HG03571 (cell line): ENCODE results near the gene RGS13.
"Not testable (repeated sequence)": the region's sequence is repeated elsewhere in the genome, so short reads cannot be mapped to it uniquely, and the experiment has no call there.

Source experiments
- ATAC-seq: cut with Tn5 transposase; IDR thresholded peaks from one replicate; pipeline ENCODE4 v1.9.1; 2021; ENCODE audit not compliant: unreplicated experiment

Gene RGS13

DNA sequence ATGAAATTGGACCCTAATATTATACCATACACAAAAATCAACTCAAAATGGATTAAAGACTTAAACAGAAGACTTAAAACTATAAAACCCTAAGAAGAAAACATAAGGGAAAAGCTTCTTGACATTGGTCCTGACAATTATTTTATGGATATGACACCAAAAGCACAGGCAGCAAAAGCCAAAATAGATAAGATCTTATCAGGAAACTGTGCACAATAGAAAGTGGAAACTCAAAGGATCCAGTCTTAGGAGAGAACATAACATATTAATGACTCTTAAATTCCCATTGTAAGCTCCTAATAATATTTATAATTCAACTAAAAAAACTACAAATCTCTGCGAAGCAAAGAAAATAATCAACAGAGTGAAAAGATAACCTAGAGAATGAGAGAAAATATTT is 39.8 kb downstream of the RGS13 start:
- ATAC-seq = no peak

DNA sequence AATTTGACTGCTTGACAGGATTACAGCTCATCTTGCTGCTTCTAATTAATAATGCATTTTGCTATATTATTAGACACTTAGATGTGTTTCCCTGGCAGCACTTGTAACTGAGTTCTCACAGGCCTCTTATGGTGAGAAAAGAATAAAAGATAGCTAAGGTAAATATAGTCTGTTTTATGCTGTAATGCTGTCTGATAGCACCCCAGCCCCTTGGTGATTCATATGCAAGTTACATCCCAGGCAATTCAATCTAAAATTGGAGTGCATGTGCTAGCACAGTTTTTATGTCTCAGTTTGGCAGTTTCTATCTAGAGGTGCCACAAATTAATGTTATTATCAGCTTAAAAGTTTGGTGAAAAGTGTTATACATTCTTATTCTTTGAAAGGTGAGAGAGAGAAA is 42.2 kb downstream of the RGS13 start:
- no peak for ATAC-seq

DNA sequence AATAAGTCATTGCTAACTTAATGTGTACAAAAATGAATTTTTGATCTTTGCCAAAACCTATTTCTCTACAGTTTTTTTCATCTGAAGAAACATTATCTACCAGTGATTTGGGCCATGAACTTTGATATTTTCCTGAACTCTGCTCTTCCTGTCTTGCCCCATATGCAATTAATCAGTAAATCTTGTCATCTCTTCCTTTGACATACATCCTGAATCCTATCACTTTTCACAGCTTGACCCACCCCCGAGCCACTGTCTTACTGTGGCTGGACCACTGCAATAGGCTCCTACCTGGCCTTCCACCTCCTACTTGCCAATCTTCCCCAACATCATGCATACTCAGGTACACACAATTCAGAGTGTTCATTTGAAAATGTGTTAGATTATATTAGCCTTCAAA is 46.4 kb downstream of the RGS13 start:
- ATAC-seq = no peak

DNA sequence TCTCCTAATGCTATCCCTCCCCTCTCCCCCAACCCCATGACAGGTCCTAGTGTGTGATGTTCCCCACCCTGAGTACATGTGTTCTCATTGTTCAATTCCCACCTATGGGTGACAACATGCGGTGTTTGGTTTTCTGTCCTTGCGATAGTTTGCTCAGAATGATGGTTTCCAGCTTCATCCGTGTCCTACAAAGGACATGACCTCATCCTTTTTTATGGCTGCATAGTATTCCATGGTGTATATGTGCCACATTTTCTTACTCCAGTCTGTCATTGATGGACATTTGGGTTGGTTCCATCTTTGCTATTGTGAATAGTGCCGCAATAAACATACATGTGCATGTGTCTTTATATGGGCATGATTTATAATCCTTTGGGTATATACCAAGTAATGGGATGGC is 47.1 kb downstream of the RGS13 start:
- not testable (repeated sequence) for ATAC-seq

DNA sequence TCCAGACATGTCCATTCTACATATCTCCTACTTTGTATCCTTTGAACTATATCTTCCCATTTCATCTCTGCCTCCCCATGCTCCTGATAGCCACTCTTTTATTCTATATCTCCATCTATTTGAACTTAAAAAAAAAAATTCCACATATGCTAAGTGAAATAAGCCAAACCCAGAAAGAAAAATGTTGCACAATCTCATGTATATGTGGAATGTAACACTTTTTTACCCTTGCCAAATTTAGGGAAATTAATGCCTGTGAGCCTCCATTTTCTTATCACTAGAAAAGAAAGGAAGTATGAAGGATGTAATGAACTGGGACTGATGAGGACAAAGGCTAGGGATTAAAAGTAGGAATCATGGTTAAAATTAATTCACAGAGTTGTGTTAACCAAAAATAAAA is 53.5 kb downstream of the RGS13 start:
- ATAC-seq = no peak

DNA sequence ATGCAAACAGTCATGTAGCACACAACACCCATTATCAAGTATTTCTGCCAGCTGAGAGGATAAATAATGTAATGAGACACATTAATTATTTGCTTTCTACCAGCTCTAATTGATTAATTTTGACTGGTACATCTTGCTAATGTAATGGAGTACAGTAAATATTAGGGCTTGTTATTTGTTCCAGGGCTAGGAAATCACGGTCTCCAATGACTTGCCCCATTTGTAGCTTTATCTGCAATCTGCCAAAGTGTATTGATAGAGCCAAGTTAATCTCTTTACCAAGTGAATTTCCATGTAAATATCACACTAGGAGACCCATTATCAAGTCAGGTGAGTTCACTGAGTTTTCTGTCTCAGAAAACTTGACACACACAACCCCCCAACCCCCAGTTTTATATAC is 55.1 kb downstream of the RGS13 start:
- ATAC-seq = no peak

DNA sequence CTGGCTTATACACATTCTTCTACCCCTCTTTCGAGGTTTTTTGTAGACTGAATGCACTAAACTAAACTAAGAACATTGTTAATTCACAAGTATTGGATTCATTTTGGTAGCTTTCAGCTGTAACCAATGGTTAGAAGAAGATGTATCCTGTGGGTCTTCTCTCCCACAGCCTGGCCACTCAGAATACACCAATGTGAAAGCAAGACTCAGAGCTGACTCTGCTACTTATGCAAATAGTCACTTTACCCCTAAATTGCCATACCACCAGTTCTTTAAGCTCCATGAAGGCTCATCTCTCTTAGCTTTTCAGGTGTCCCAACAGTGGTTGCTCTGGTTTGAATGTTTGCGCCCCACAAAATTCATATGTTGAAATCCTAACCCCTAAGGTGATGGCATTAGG is 60.1 kb downstream of the RGS13 start:
- no peak for ATAC-seq

DNA sequence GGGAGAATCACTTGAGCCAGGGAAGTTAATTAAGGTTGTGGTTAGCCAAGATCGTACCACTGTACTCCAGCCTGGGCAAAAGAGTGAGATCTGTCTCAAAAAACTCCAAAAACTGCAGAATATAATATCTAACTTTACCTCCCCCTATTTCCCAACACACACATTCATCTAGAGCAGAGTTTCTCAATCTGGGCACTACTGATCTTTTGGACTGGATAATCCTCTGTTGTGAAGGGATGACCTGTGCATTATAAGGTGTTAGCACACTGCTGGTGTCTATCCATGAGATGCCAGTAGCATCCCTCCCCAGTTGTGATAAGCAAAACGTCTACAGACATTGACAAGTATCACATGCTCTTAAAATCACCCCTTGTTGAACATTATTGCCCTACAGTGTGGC is 61.8 kb downstream of the RGS13 start:
- ATAC-seq = no peak

DNA sequence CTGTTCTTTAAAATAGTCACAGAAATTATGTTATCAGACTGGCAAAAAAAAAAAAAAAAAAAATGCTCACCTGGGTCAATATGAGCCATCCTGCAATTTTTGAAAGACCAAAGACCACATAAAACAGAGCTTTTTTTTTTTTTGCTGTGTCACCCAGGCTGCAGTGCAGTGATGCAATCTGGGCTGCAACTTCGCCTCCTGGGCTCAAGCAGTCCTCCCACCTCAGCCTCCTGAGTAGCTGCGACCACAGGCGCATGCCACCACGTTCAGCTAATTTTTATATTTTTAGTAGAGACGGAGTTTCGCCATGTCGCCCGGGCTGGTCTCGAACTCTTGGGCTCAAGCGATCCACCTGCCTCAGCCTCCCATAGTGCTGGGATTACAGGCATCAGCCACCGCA is 62.8 kb downstream of the RGS13 start:
- ATAC-seq = no peak

DNA sequence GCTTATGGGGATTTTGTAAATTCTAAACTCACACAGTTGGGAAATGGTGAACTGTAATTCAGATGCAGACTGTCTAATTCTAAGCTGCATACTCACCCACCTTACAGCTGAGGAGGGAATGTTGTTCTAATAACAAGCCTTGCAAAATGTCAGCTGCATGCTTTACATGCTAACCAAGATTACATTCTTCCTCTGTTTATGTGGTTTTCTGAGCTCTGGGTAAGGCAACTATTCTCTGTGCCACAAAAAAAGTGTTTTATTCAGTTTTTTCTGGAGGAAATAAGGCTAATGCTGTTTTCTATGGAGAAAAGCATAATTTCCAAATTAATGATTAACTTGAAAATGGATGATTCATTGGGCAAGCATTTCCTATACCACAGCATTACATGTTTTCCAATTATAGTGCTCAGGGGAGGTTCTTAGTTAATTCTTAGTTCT is 64.9 kb downstream of the RGS13 start:
- no peak for ATAC-seq

DNA sequence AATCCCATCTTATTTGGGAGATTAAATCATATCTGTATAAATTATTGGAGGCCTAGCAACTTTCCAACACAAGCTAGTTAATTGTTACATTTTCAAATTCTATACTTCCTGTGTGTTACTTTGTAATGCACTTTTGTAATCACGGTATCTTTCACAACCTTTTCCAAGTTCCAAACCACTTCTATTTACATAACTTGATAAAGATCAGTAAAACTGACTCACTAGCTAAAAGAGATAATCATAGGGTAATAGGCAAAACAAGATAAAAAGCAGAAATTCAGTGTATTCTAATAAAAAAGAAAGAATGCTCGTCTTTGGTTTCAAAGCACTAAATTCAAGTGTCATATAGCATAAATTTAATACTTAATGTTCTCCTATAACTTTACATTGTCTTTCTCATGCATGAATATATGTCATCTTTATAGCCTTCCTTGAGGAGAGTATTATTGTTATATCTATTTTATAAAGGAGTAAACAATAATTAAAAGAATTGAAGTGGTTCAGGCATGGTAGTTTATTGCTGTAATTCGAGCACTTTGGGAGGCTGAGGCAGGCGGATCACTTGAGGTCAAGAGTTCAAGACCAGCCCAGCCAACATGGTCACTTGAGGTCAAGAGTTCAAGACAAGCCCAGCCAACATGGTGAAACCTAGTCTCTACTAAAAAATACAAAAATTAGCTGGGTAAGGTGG is 66.4 kb downstream of the RGS13 start:
- ATAC-seq = no peak

DNA sequence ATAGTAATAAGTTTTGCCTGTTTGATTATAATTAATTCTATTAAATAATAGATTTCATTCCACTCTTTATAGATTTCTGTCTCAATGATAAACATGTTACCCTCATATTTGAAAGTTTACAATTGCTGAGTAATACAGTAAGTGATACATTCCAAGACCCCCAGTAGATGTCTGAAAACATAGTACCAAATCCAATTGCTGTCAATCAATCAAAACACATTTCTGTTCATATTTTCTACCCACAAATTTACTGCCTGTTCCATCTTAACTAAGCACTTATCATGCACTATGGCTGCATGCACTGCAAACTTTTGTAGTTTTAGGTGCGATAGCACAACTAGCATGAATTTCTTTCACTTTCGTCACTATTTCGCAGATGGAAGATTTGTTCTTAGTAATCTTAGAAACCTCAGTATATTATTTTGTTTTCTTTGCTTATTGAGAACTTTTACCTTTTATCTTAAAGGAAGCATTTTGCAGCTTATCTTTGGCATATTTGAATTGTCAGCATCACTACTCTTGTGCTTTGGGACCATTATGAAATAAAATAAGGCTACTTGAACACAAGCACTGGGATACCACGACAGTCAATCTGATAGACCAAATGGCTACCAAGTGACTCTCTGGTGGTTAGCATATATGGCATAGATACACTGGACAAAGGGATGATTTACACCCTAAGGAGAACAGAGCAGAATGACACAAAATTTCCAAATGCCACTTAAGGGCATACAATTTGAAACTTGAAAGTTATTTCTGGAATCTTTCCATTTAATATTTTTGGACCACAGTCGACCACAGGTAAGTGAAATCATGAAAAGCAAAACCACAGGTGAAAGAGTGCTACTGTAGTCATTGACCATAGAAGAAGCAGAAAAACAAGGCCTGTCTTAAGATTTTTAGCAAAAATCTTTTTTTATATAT is 67.6 kb downstream of the RGS13 start:
- peak; percentile 75 for ATAC-seq

DNA sequence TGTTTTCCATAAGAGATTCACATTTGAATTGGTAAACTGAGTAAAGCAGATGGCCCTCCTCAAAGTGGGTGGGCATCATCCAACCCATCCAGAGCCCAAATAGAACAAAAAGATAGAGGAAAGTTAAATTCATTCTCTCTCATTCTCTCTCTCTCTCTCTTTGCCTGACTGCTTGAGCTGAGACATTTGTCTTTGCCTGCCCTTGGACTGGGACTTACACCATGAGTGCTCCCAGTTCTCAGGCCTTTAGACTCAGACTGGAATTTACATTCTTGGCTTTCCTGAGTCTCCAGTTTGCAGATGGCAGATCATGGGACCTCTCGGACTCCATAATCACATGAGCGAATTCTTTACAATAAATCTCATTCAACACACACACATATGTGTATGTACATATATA is 69.6 kb downstream of the RGS13 start:
- ATAC-seq = no peak

DNA sequence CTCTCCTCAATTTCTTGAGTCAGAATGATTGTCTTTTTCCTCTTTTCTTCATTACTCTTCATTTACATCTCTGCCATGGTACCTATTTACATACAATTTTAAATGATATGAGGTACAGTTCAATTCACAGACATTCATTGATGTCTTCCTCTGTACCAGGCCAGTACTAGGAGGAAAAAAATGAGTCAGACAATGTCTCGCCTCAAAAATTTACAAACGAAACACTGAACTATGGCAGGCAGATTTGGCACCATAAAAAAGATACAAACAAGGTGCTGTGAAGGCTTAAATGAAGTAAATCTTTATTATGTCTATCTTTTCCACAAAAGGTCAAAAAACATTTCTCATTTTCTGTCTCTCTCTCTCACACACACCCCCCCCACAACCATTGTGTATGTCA is 71.0 kb downstream of the RGS13 start:
- no peak for ATAC-seq

DNA sequence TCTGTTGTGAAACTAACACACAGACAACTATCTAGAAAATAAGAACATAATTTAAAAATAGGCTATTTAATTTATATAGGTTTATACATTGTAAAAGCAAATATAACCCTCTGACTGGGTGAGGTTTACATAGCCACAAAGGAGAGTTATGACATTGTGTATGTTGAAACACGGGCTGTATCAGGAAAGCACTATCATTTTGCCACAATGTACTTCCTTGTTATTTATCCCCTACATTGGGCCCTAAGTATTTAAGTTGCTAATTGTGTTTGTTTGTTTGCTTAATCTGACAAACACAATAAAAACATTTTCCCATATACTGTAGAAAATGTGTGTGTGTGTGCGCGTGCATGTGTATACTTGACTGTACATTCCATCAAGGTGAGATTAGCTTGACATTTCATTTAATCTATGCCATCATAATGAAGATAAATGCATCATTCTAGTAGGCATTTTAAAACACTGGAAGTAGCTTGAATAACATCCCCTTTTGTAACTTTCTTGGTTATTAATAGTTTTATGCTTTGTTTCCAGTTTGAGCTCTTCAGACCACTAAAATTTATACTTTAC is 72.1 kb downstream of the RGS13 start:
- ATAC-seq = no peak

DNA sequence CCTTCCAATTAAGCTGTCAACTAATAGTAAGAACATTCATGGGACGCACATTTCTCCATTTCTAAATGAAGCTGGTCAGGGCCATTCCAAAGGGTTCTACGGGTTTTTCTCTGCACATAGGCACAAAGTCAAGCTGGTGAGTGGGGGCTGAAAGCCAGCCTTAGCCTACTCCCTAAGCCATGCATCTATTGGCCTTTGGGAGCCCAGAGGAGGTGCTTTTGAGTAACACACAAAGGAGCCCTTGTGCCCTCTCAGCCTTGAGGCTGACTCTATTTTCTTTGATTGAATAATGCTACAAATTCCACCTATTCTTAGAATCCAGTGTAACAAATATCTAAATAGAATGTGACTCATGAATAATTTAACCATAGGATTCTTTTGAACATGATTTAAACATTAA is 73.6 kb downstream of the RGS13 start:
- ATAC-seq = no peak
